GM12891 (cell line): ENCODE results near the gene MRPL43.

Experiments used
- POLR2A ChIP-seq: IDR thresholded peaks from 2 replicates; pipeline ENCODE4 v1.6.1; 2011; ENCODE audit warnings: low read depth, low read length, control low read depth
- POLR2AphosphoS5 ChIP-seq: IDR thresholded peaks from 2 replicates; pipeline ENCODE4 v1.6.1; 2011; ENCODE audit warnings: low read depth, low read length, control low read depth

- no peak for TF ChIP-seq POLR2A
- TF ChIP-seq POLR2AphosphoS5 = no peak
Observed at GRCh38 chr10:100948916-100949315, 38.4 kb downstream of the MRPL43 start.
